LNCaP clone FGC (cell line): ENCODE data around the gene NEAT1.

ENCODE experiments used
- DNase-seq: peaks from one replicate; pipeline ENCODE4 v3.0.0-alpha.2; 2011; ENCODE audit warnings: low read depth
- H3K4me3 ChIP-seq: 2 replicates; pipeline ENCODE4 v1.5.1; 2011; ENCODE audit warnings: mild to moderate bottlenecking, low read depth, low read length, control low read depth
- CTCF ChIP-seq: IDR thresholded peaks from 2 replicates; pipeline ENCODE4 v1.5.1; 2012; ENCODE audit warnings: mild to moderate bottlenecking; ENCODE audit not compliant: control insufficient read depth, insufficient read depth; ENCODE audit errors: extremely low read depth

The NEAT1 gene

GRCh38 chr11:65395961-65396530 is 26.6 kb upstream of the NEAT1 start:
- H3K4me3 ChIP-seq = no peak overlapping the region
- TF ChIP-seq CTCF = no peak
- DNase-seq = no peak

- DNase-seq = no peak
- H3K4me3 ChIP-seq = no peak overlapping the region
- no peak for TF ChIP-seq CTCF
Observed at GRCh38 chr11:65396769-65397745, 25.5 kb upstream of the NEAT1 start.

- H3K4me3 ChIP-seq = no peak overlapping the region
- DNase-seq = no peak
- TF ChIP-seq CTCF = no peak
Observed at GRCh38 chr11:65398362-65398910, 24.2 kb upstream of the NEAT1 start.

GRCh38 chr11:65399249-65399648 is 23.3 kb upstream of the NEAT1 start:
- no peak for TF ChIP-seq CTCF
- DNase-seq = no peak
- H3K4me3 ChIP-seq = no peak overlapping the region

GRCh38 chr11:65399845-65400244 is 22.8 kb upstream of the NEAT1 start:
- no peak for DNase-seq
- H3K4me3 ChIP-seq = no peak overlapping the region
- no peak for TF ChIP-seq CTCF

GRCh38 chr11:65400307-65401072 is 22.1 kb upstream of the NEAT1 start:
- no peak for DNase-seq
- no peak overlapping the region for H3K4me3 ChIP-seq
- no peak for TF ChIP-seq CTCF
